OCI-LY1 (cell line): ENCODE data around the gene CLSTN2.

ENCODE experiments used
- EZH2 ChIP-seq: fragments of 200-600 bp; sonication (generic), shearing (Covaris generic); IDR thresholded peaks from 2 replicates; pipeline ENCODE4 v1.8.0; 2017; ENCODE audit warnings: borderline replicate concordance, mixed run types, mild to moderate bottlenecking, antibody characterized with exemption, low read length, moderate library complexity, mixed read lengths
- TF ChIP-seq, protein P1 (sequence below): fragments of 200-600 bp; sonication (generic), shearing (Covaris generic); IDR thresholded peaks from 2 replicates; pipeline ENCODE4 v1.5.1; 2017; ENCODE audit warnings: mild to moderate bottlenecking, antibody characterized with exemption, low read length, moderate library complexity, mixed read lengths

DNA sequence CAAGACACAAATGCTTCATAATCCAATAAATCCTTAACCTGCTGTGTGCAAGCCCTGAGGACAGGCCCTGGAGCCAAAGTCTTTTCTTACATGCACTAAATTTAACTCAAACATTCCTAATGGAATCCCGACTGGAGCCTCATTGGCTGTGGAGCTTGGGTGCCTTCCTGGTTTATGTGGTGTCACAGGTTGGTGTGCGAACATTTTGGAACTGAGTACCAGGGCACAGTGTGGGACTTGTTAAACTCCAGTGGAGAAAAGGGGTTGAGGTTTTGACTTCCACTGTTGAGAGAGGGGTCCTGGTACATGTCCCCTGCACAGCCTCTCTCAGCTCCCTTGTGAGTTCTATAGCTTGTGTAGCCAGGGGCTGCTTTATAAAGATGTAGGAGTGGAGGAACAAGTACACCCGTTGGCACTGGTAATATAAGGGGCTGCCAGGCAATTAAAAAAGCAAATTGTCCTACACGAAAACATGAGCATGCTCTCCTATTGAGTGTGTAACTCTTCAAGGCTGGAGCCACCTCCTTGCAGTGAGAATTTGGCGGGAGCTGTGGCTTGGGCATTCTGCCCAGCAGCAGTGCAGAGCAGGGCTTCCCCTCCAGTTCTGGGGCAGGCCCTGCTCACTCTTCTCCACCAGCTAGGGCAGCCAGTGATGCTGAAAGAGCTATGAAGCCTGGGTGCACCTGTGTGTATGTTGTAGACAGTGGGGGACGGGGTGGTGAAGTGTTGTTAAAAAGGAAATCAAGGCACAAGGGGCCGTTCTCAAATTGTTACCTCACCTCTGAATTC, 218.1 kb downstream of the CLSTN2 start:
- TF ChIP-seq, protein P1, sequence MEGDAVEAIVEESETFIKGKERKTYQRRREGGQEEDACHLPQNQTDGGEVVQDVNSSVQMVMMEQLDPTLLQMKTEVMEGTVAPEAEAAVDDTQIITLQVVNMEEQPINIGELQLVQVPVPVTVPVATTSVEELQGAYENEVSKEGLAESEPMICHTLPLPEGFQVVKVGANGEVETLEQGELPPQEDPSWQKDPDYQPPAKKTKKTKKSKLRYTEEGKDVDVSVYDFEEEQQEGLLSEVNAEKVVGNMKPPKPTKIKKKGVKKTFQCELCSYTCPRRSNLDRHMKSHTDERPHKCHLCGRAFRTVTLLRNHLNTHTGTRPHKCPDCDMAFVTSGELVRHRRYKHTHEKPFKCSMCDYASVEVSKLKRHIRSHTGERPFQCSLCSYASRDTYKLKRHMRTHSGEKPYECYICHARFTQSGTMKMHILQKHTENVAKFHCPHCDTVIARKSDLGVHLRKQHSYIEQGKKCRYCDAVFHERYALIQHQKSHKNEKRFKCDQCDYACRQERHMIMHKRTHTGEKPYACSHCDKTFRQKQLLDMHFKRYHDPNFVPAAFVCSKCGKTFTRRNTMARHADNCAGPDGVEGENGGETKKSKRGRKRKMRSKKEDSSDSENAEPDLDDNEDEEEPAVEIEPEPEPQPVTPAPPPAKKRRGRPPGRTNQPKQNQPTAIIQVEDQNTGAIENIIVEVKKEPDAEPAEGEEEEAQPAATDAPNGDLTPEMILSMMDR: no peak
- no peak for TF ChIP-seq EZH2
